HG02678 (cell line): Measurements from ENCODE around the gene STARD9.
"Not testable (repeated sequence)": the region's sequence is repeated elsewhere in the genome, so short reads cannot be mapped to it uniquely, and the experiment has no call there.

Source experiments
- ATAC-seq: cut with Tn5 transposase; IDR thresholded peaks from one replicate; pipeline ENCODE4 v1.9.1; 2021; ENCODE audit warnings: mild to moderate bottlenecking, moderate library complexity; ENCODE audit not compliant: unreplicated experiment

Gene STARD9

DNA sequence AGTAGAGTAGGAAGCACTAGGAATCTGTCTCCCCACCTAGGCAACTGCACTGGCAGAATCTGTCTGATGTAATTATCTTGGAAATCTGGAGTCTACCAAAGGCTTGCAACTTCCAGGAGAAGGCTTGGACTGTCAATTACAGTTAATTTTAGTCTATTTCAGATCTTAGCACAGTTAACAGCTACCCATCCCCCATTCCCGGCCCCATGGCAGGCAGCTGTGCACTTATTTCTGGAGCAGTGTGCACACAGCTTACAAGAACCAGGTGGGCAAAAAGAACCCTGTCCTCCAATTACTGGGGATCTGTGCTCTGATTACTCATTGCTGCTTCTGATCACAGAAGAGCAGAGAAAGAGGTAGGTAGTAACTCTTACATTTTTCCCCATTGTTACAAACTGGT, 173.9 kb downstream of the STARD9 start:
- ATAC-seq: no peak

DNA sequence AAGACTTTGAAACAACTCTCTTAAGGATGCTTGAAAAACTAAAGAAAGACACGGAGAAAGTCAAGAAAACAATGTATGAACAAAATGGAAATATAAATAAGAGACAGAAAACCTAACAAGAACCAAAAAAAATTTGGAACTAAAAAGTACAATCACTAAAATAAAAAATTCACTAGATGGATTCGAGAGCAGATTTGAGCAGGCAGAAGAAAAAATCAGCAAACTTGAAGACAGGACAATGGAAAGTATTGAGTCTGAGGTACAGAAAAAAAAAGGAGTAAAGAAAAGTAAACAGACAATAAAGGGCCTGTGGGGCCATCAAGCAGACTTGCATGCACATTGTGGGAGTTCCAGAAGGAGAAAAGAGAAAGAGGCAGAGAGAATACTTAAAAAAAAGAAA, 174.9 kb downstream of the STARD9 start:
- ATAC-seq: no peak

DNA sequence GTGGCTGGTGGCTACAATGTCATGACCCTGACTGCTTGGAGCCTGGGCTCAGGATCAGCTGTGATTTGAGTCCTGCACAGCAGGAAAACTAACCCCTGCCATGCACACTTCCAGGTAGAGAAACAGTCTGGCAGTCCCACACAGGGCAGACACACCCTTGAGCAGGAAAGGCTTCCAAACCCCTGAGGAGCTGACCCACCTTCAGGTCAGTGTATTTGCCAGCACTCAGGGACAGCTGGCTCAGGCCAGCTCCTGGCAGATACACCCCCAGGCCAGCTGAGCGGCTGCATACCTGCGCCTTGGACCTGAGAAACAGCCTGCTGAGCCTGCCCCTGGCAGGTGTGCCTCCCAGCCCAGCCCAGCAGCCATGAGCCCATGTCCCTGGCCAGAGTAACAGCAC, 183.7 kb downstream of the STARD9 start:
- ATAC-seq: no peak

- no peak for ATAC-seq
Observed at GRCh38 chr15:42760759-42761158, 185.4 kb downstream of the STARD9 start.

DNA sequence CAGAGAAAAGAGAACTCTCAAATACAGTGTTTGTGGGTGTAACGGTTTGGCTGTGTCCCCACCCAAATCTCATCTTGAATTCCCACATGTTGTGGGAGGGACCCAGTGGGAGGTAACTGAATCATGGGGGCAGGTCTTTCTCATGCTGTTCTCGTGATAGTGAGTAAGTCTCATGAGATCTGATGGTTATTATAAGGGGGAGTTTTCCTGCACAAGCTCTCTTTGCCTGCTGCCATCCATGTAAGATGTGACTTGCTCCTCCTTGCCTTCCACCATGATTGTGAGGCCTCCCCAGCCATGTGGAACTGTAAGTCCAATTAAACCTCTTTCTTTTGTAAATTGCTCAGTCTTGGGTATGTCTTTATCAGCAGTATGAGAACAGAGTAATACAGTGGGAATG, 186.4 kb downstream of the STARD9 start:
- not testable (repeated sequence) for ATAC-seq

GRCh38 chr15:42764154-42764731, 188.8 kb downstream of the STARD9 start:
- ATAC-seq: not testable (repeated sequence)

- not testable (repeated sequence) for ATAC-seq
Observed at GRCh38 chr15:42766109-42766508, 190.7 kb downstream of the STARD9 start.
